HG03280 (cell line): ENCODE results near the gene CPPED1.

ENCODE experiments used
- ATAC-seq: cut with Tn5 transposase; IDR thresholded peaks from one replicate; pipeline ENCODE4 v1.9.1; 2021; ENCODE audit warnings: mild to moderate bottlenecking, moderate library complexity; ENCODE audit not compliant: unreplicated experiment

Gene CPPED1

DNA sequence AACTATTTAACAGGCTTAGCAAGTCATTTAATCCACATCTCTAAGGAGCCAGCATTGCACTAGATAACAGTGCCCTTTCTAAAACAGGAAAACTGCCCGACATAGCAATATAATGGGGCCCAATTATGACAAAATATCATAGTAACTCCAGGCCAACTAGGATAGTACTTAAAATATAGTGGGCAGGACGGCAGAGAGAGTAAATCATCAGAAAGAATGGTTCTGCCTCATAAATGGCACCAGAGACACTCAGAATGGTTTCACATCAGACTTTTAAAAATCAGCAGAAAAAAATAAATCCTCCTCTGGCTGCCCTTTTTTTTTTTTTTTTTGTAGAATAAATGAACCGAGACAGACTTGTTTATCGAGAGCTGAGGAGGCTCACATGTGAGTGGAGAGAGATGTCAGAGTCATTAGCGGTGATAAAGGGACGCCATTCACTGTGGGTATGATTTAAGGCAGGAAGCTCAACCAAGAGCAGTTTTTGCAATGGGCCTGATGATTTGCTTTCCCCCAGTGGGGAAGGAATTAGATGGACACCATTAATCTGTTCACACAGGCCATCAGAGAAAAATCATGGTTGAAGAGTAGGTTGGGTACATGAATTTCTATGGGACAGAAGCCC is 62.6 kb downstream of the CPPED1 start:
- no peak for ATAC-seq

DNA sequence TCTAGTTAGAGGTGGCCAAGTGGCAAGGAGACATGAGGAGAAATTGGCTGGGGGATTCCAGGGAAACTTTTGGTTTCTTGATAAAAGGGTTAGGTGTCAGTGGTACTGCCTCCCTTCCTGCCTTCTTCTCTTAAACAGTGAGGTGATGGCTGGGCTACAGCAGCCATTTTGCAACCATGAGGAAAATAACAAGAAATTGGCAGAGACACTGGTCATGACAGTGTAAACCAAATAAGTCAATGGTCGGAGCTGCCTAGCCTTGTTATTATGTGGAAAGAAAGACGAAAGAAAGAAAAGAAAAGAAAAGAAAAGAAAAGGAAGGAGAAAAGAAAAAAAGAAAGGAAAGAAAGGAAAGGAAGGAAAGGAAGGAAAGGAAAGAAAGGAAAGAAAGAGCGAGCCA is 63.9 kb downstream of the CPPED1 start:
- ATAC-seq: no peak

DNA sequence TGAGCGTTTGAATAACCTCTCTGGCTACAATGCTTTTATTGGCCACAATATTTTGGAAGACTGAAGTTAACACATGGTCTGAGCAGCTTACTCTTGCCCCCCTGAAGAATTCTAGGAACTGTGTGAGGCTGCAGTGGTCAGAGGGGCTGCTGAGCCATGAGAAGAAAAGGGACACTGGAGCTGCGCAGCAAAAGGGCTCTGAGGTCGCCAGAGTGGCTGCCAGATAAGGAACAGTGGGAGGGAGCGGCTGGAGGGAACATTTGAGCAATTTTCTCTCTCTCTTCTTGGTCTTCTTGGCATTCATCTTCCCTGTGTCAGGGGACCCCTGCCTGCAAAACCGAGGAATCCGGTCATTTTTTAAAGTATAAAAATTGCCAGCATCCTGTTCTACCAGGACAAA is 66.1 kb downstream of the CPPED1 start:
- ATAC-seq: no peak

DNA sequence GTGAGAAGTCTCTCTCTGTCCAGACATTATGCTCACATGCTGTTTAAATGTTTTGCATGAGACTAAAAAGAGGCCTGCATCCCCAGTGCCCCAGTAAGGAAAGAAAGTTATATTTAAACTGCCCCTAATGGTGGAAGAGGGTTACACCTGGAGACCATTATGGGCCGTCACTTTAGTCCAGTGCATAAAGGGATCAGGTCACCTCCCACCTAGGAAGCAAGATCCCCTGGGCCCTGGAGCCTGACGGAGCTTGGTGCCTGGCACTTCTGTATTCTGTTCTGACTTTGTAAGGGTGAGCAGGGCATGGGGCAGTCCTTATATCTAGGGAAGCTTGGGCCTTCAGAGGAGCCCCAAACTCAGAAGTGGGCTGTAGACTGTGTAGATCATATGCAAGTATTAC is 67.9 kb downstream of the CPPED1 start:
- no peak for ATAC-seq

DNA sequence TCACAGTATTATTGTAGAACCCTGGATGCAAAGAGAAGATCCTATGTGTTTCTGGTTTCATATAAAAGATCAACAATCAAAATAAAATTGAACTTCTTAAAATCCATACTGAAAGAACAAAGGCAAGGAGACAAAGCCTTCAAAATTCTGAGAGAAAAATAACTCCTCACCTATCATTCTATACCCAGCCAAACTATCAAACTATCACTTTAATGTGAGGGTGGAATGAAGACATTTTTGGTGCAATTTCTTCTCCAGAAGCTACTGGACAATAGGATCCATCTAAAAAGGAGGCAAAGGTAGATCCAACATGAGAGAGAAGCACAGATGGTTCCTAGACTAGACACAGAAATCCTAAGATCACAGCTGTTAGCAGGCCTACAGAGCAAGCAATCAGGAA is 71.1 kb downstream of the CPPED1 start:
- no peak for ATAC-seq

DNA sequence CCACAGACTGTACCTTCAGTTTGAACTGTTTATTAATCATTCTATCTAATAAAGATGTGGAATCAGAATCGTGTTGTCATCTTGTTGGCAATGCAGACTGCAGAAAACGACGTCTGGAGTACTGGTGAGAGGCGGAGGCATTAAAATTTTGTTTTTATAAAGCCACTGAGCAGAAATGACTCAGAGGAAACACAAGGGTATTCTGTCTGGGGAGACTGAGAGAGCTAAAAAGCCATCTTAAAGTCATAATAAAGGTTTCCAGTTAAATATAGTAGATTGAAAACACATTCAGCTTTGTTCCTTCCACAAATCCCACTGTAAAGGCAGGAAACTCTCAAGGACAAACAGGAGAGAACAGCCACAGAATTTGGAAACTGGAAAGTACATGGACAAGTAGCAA is 74.2 kb downstream of the CPPED1 start:
- no peak for ATAC-seq

DNA sequence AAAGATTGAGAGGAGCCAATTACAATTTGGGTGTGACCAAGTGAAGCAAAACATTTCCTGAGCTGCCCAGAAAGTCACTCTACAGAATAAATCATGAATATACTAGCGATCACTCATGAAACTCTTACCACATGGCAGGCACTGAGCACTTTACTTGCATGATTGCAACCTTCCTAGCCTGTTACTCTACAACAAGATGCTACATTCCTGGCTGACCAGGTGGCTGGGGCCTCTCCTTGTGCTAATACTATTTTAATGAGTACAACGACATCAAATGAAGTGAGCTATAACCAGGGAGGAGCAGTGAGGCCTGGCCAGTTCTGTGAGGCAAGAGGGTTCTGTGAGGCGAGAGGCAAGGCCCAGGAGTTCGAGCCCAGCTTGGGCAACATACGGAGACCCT is 75.2 kb downstream of the CPPED1 start:
- no peak for ATAC-seq

DNA sequence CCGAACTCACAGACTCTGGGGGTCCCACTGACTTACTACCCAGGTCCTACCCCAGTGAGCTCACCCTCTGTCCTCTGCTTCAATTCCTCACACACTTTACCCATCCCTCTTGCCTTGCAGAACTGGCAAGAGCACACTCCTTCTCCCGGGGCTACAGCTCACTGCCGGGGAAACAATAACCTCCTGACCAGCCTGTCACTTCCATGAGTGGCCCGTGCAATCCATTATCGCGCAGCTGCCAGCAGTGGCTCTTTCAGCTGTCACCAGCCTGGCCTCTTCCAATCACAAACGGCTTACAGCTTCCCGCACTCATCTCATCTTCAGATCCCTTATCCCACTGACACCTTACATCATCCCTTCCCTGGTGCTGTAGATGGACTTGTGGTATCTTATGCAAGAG is 79.5 kb downstream of the CPPED1 start:
- no peak for ATAC-seq

DNA sequence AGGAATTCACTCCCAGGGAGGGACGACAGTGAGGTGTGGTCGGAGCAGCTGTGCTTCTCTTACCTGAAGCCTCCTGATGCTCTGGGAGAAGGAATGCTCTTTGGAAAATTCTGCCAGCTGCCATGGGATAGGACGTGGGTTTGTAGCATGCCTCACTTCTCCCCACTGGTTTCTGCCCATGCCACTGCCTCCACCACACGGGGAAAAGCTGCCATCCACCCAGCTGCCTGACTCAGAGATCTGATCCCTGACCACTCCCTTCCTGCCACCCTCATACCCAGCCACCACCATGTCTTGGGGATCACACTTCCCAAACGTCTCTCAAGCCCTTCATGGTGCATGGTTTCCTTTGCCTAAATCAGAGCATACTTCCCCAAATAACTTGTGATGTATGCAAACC is 80.0 kb downstream of the CPPED1 start:
- ATAC-seq: no peak

DNA sequence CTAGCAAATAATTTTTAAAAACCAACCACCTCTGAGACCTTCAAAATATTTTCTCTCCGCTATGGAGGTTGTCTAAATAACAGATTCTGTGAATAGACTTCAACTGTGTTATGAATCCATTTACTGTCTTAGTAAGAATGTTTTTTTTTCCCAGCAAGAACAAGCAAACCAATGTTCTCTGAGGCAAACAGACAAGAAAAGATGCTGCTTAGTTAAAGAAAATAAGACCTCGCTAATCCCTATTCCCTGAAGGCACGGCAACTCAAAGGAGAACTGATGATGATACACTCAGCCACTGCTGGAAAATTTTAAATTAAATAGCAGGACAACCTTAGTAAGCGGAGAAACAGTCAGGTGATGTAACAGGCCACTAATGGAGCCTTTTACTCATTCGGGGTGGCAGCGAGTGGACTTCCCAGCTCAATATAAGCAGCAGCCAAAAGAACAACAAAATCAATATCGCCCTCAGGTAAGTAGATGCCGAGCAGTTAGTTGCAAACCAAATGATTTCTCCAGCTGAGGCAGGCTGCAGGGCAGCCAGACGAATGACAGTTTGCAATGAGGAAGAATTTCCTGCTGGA is 81.8 kb downstream of the CPPED1 start:
- no peak for ATAC-seq

DNA sequence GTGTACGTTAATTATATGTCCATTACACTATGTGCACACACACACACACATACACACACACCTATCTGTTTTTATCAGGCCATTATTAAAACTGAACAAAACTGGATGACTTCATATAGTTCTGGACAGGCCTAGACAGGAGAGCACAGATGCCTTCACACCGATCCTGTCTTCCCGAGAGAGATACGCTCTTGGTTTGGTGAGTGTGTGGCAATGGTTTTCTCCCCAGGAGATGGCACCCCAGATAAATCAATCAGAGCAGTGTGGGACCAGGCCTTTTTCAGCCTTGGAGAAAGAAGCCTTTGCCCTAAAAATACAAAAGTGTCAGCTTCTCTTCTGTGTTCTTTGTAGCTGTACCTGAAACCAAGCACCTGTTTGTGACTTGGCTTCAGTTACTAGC is 83.7 kb downstream of the CPPED1 start:
- ATAC-seq: no peak

DNA sequence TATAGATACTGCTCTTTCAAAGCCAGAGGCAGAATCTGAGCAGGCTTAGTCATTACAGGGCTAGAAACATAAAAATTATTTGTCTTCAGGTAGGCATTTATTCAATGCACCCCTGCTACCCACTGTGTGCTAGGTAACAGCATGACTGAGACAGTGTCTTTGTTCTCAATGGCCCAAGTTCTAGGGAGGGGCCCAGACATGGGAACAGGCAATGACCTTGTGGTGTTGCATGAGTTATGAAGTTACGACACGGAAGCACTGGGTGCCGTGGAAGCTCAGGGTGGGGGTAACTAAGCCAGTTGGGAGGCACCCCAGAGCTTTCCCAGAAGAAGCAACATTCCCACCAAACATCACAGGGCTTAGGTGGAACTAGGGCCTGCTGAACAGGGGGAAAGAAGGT is 87.0 kb downstream of the CPPED1 start:
- no peak for ATAC-seq

DNA sequence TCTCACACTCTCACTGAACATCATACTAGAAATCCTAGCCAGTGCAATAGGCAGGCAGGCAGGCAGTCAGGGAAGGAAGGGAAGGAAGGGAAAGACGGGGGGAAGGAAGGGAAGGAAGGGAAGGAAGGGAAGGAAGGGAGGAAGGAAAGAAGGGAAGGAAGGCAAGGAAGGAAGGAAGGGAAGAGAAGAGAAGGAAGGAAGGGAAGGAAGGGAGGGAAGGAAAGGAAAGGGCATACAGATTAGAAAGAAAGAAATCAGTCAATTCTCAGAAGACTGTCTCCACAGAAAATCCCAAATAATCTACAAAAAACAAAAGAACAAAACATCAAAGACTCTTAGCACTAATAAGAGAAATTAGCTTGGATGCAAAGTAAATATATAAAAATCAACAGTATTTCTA is 93.9 kb downstream of the CPPED1 start:
- no peak for ATAC-seq

DNA sequence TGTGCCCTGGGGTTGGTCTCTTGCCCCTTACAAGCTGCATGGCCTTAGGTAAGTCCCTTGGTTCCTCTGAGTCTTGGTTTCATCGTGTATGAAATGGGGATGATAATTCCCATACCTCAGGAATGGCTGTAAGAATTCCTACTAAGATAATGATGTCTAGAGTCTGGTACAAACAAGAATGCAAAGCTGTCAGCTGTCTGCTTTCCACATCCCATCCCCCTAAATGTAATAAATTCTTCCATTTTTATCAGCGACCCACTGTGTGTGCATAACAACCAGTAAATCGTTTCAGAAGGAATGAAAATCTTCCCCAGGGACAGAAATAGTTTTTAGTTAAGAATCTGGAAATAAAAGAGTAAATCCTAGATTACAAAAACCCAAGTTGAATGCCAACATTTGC is 95.4 kb downstream of the CPPED1 start:
- no peak for ATAC-seq

DNA sequence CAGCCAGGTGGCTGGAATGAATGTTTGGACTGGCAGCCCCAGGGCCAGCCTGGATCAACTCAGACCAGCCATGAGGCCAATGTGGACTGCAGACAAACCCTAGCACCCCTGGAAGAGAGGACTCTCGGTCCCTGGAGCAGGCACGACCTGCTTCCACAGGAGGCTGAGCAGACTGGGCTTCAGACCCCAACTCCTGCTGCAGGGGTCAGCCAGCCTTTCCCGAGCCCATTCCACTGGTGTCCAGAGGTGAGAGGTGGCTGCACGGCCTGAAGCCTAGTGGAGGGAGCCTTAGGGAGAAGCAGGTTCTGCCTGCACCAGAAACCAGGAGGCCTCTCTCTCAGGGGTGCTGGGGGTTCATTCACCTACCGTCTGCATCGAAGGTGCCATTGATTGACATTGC is 97.1 kb downstream of the CPPED1 start:
- ATAC-seq: no peak

DNA sequence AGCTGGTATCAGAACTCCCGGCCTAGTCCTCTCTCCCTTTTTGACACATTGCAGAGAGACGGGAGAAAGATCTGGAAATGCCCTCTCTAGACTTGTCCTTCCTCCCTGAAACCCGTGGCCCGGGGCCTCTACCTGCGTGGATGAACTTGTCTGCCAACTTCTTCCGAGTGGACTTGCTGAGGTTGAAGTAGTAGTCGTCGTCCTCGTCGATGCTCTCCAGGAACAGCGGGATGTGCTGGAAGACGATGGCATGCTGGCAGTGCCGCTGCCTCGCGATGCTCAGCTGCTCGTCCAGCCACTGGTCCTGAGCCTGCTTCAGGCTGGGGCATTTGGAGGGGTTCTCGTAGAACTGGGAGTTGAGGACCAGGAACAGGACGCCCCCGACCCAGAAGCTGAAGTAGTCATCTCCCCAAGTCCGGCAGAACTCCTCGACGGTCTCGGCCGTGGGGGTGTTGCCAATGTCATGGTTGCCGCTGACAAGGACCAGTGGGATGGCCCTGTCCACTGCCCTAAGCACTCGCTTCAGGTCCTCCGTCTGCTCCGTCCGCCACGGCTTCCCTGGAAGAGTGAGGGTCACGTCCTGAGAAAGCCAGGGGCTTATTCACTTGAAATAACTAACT is 99.1 kb downstream of the CPPED1 start:
- no peak for ATAC-seq

DNA sequence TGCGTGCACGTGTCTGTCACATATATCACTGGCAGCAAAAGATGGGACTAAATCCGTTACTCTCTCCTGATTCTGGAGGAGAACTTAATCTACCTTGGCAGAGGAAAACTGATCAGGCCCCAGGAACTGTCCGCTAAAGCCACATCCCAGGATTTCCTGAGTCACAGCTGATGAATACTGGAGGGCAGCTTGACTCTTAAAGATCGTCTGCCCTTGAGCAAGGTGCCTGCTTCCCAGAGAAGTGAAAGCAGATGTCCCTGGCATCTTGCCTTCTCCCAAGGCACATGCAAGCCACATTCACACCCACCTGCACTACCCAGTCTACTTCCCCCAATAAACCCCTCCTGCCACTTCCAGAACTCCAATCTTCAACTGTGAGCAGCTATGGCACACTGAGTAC is 99.8 kb downstream of the CPPED1 start:
- ATAC-seq: no peak

DNA sequence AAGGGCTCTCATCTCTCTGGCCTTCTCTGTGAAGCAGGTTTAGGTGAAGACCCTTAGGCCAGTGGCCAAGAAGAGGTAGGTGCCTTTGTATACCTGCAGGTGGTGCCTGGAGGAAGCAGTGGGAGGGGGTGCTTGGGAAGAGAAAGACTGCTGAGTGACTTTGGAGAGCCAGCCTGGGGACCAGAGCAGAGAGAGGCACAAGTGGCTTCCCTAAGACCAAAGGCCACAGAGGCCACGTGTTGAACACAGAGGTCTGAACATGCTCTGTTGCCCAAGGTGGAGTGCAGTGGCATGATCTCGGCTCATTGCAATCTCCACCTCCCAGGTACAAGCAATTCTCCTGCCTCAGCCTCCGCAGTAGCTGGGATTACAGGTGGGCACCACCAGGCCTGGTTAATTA is 103.5 kb downstream of the CPPED1 start:
- ATAC-seq: no peak

DNA sequence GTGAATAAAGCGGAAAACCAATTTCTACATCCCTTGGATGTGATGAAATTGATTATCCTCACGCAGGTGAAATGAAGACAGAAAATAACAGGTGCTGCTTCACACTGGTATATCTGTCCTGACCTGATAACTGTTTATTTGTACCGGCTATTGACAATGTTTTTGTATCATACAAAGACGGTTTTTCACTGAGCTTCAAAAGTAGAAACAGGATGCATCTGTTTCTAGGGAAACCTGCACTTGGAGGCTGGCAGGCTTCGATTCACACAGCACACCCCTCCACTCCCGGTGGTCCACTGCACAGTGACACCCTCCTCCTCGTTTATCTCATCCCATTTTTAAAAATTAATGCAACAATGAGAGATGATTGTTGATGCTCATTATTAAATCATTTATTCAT is 104.5 kb downstream of the CPPED1 start:
- no peak for ATAC-seq

DNA sequence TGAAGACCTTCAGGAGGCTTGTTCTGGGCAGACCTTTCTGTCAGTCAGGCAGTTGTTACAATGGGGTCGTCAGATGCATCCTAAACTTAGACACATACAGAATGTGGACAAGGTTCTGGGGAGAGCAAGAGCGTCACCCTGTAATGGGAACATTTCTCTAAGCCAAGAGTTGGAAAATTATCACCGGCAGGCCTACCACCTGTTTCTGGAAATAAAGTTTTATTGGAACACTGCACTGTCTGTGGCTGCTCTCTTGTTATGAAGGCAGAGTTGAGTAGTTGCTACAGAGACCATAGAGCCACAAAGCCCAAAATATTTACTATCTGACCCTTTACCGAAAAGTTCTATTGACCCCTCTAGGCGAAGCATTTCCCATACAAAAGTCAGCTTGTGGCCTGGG is 106.2 kb downstream of the CPPED1 start:
- no peak for ATAC-seq

DNA sequence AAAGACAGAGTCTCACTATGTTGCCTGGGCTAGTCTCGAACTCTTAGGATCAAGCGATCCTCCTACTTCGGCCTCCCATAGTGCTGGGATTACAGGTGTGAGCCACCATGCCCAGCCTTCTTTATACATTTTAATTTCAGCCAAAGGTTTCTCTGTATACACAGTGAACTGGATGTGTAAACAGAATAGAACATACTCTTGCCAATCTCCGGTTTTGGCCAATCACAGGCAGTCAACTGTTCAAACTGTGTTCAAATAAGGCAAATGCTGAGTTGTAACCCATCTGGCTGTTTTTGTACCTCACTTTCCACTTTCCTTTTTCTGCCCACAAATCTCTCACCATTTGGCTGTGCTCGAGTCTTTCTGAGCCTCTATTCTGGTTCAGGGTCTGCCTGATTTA is 108.2 kb downstream of the CPPED1 start:
- ATAC-seq: no peak

DNA sequence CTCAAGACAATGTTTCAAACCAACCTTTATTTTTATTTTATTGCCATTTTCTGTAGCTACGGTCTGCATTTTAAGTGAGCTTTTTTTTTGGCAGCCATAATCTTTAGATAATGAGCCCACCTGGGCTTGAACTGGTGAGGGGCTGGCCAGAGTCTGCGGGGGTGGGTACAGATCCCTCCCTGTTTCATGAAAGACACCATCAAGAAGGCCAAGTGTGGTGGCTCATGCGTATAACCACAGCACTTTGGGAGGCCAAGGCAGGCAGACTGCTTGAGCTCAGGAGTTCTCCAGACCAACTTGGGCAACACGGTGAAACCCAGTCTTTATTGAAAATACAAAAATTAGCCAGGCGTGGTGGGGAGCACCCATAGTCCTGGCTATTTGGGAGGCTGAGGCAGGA is 113.7 kb downstream of the CPPED1 start:
- no peak for ATAC-seq
